GM18861 (cell line): ENCODE data around the gene MARK1.
A peak's percentile ranks its signal among the peaks of the same experiment; 100 is the strongest.

ENCODE experiments used
- ATAC-seq: cut with Tn5 transposase; IDR thresholded peaks from one replicate; pipeline ENCODE4 v1.9.1; 2021; ENCODE audit not compliant: unreplicated experiment

Gene MARK1

GRCh38 chr1:220527908-220528678, at the start of gene MARK1:
TSS of gene MARK1 (plus strand) at chr1:220528136. CDS start at chr1:220528823, 687 bp downstream.
- peak; percentile 39 for ATAC-seq

GRCh38 chr1:220483700-220484099, 44.2 kb upstream of the MARK1 start:
- no peak for ATAC-seq

GRCh38 chr1:220484135-220484534, 43.8 kb upstream of the MARK1 start:
- ATAC-seq: no peak

GRCh38 chr1:220485131-220485530, 42.8 kb upstream of the MARK1 start:
- no peak for ATAC-seq

- ATAC-seq: no peak
These were observed 42.1 kb upstream of the MARK1 start for GRCh38 chr1:220485791-220486190.

GRCh38 chr1:220487297-220487820, 40.6 kb upstream of the MARK1 start:
- no peak for ATAC-seq

GRCh38 chr1:220491891-220492290, 36.0 kb upstream of the MARK1 start:
- ATAC-seq: no peak

- no peak for ATAC-seq
These were observed 30.6 kb upstream of the MARK1 start for GRCh38 chr1:220497220-220497947.

- ATAC-seq: no peak
These were observed 29.7 kb upstream of the MARK1 start for GRCh38 chr1:220498188-220498587.

- ATAC-seq: no peak
These were observed 27.6 kb upstream of the MARK1 start for GRCh38 chr1:220500372-220500771.

- ATAC-seq: no peak
These were observed 23.6 kb upstream of the MARK1 start for GRCh38 chr1:220504329-220504728.

- ATAC-seq: no peak
These were observed 20.9 kb upstream of the MARK1 start for GRCh38 chr1:220507085-220507484.

- ATAC-seq: no peak
These were observed 16.8 kb upstream of the MARK1 start for GRCh38 chr1:220511179-220511578.

GRCh38 chr1:220511785-220512184, 16.2 kb upstream of the MARK1 start:
- ATAC-seq: no peak

- no peak for ATAC-seq
These were observed 14.1 kb upstream of the MARK1 start for GRCh38 chr1:220513834-220514233.

- ATAC-seq: no peak
These were observed 13.7 kb upstream of the MARK1 start for GRCh38 chr1:220514256-220514655.

GRCh38 chr1:220516014-220516721, 11.8 kb upstream of the MARK1 start:
- ATAC-seq: no peak

GRCh38 chr1:220516722-220517042, 11.3 kb upstream of the MARK1 start:
- ATAC-seq: no peak

GRCh38 chr1:220521778-220522177, 6.2 kb upstream of the MARK1 start:
- no peak for ATAC-seq

GRCh38 chr1:220526294-220526693, 1.6 kb upstream of the MARK1 start:
- ATAC-seq: no peak

- no peak for ATAC-seq
These were observed 543 bp upstream of the MARK1 start for GRCh38 chr1:220527279-220527907.
